A673 (cell line): ENCODE results near the gene ADAM10. TPM values are rescaled to one million over a fixed set of nuclear protein-coding genes. Genes with fewer than 3 reads are reported as not detected.

Source experiments
- BruUV-seq: library from RNA; stranded (reverse); fragments of 400-500 nt; replicated peaks from 2 replicates; lab custom pipeline; 2021; lab: Mats Ljungman, UMichigan
- CTCF ChIA-PET: fragments of 300-600 bp; sonication (Branson Sonifier 250); formaldehyde crosslinking; loops from one replicate; lab custom pipeline; 2022; ENCODE audit warnings: antibody characterized with exemption; lab: Charles Lee
- POLR2A ChIA-PET: fragments of 300-600 bp; sonication (Branson Sonifier 250); formaldehyde crosslinking; loops from one replicate; lab custom pipeline; 2022; ENCODE audit warnings: antibody characterized with exemption; ENCODE audit not compliant: low non-redundant PET; lab: Charles Lee
- DNase-seq: peaks from one replicate; pipeline ENCODE4 v3.0.0-alpha.2; 2015; ENCODE audit warnings: low spot score
- H3K27ac ChIP-seq: fragments of 200-600 bp; sonication (generic); 2 replicates; pipeline ENCODE4 v1.5.1; 2016; ENCODE audit warnings: mixed run types, low read depth, mild to moderate bottlenecking, mixed read lengths, antibody characterized with exemption, low read length; ENCODE audit not compliant: poor library complexity, severe bottlenecking
- H3K27me3 ChIP-seq: fragments of 200-600 bp; sonication (generic); replicated peaks from 2 replicates; pipeline ENCODE4 v1.6.1; 2017; ENCODE audit warnings: mixed run types, low read depth, mild to moderate bottlenecking, mixed read lengths, antibody characterized with exemption, low read length; ENCODE audit not compliant: insufficient read depth, poor library complexity
- H3K36me3 ChIP-seq: fragments of 200-600 bp; sonication (generic); 2 replicates; pipeline ENCODE4 v1.6.1; 2016; ENCODE audit warnings: mixed run types, mild to moderate bottlenecking, mixed read lengths, antibody characterized with exemption, low read length; ENCODE audit not compliant: insufficient read depth, poor library complexity, severe bottlenecking
- H3K4me1 ChIP-seq: fragments of 200-600 bp; sonication (generic); 2 replicates; pipeline ENCODE4 v1.6.1; 2017; ENCODE audit warnings: mixed run types, mild to moderate bottlenecking, mixed read lengths, antibody characterized with exemption, low read length; ENCODE audit not compliant: insufficient read depth, poor library complexity, severe bottlenecking
- H3K4me3 ChIP-seq: fragments of 200-600 bp; sonication (generic); 2 replicates; pipeline ENCODE4 v1.5.1; 2016; ENCODE audit warnings: low read depth, mixed run types, mild to moderate bottlenecking, mixed read lengths, low read length; ENCODE audit not compliant: poor library complexity, severe bottlenecking
- H3K9me3 ChIP-seq: fragments of 200-600 bp; sonication (generic); 2 replicates; pipeline ENCODE4 v1.6.1; 2016; ENCODE audit warnings: mixed run types, low read depth, mild to moderate bottlenecking, mixed read lengths, antibody characterized with exemption, low read length; ENCODE audit not compliant: poor library complexity, severe bottlenecking
- CTCF ChIP-seq: fragments of 300-800, 200-600 bp; sonication (generic); conservative IDR thresholded peaks from 2 replicates; pipeline ENCODE4 v1.5.1; 2017; ENCODE audit warnings: low read depth, mild to moderate bottlenecking, antibody characterized with exemption, low read length, moderate library complexity, mixed read lengths
- EZH2 ChIP-seq: fragments of 200-600 bp; sonication (generic); IDR thresholded peaks from 2 replicates; pipeline ENCODE4 v1.6.1; 2017; ENCODE audit warnings: borderline replicate concordance, low read depth, mild to moderate bottlenecking, mixed read lengths, antibody characterized with exemption, low read length; ENCODE audit not compliant: poor library complexity, severe bottlenecking
- intact Hi-C: fragments of 100-400 bp; cut with micrococcal nuclease; formaldehyde crosslinking; loops from one replicate; pipeline ENCODE4 v1.10.0; 2022; ENCODE audit not compliant: unreplicated experiment
- total RNA-seq: library from RNA; stranded (reverse); gene quantifications from 2 replicates; pipeline ENCODE4 v1.2.3, GENCODE V29; 2021

The ADAM10 gene
- total RNA-seq, 1 experiment from 2014 or later: 130 TPM

- Histone ChIP-seq H3K4me3 (no peak overlapping the region), H3K36me3 (no peaks in the 10 kb centered on the region), H3K27me3 (no peaks in the 10 kb centered on the region), H3K9me3 (no peaks in the 10 kb centered on the region), H3K27ac (no peak overlapping the region), H3K4me1 (no peaks in the 10 kb centered on the region)
- CTCF ChIA-PET: no interaction called here
- POLR2A ChIA-PET: no interaction called here
- intact Hi-C loops: no loop called here
- TF ChIP-seq CTCF (no peak), EZH2 (no peak)
- no peak for DNase-seq
- no TSS peak for BruUV-seq
These were observed 70.8 kb downstream of the ADAM10 start for GRCh38 chr15:58678683-58679082.

GRCh38 chr15:58677426-58677825 lies 72.1 kb downstream of the ADAM10 start:
- Histone ChIP-seq H3K36me3 (no peaks in the 10 kb centered on the region), H3K4me3 (no peak overlapping the region), H3K9me3 (no peaks in the 10 kb centered on the region), H3K27ac (no peak overlapping the region), H3K4me1 (no peaks in the 10 kb centered on the region), H3K27me3 (no peaks in the 10 kb centered on the region)
- POLR2A ChIA-PET: no interaction called here
- intact Hi-C loops: no loop called here
- no TSS peak for BruUV-seq
- CTCF ChIA-PET: no interaction called here
- TF ChIP-seq CTCF (peak; percentile 25; the same call in 1 of the 2 replicates), EZH2 (no peak)
- no peak for DNase-seq

- Histone ChIP-seq H3K9me3 (no peaks in the 10 kb centered on the region), H3K27ac (no peak overlapping the region), H3K4me1 (no peaks in the 10 kb centered on the region), H3K4me3 (no peak overlapping the region), H3K27me3 (no peaks in the 10 kb centered on the region), H3K36me3 (no peaks in the 10 kb centered on the region)
- TF ChIP-seq EZH2: no peak
- no peak for TF ChIP-seq CTCF
- POLR2A ChIA-PET: no interaction called here
- BruUV-seq: TSS peak; percentile 6
- intact Hi-C loops: no loop called here
- DNase-seq: no peak
- CTCF ChIA-PET: no interaction called here
These were observed 72.7 kb downstream of the ADAM10 start for GRCh38 chr15:58676766-58677165.
